GM12878 (cell line): ENCODE measurements around the gene CEP170B. TPM values are rescaled to one million over a fixed set of nuclear protein-coding genes. Genes with fewer than 3 reads are reported as not detected.

Source experiments
- ATAC-seq: fragments of 200-7000 bp; cut with Tn5 transposase; 3 replicates; pipeline ENCODE4 v1.9.1; 2020; ENCODE audit warnings: mild to moderate bottlenecking, moderate library complexity
- BruUV-seq: library from RNA; stranded (reverse); fragments of 400-500 nt; replicated peaks from 2 replicates; lab custom pipeline; 2021; lab: Mats Ljungman, UMichigan
- CTCF ChIA-PET: fragments of 300-600 bp; sonication (Branson Sonifier 250); formaldehyde crosslinking; extraction: SDS; loops from one replicate; lab custom pipeline; 2021; ENCODE audit warnings: inconsistent platforms; lab: Yijun Ruan, JAX
- POLR2A ChIA-PET: fragments of 350-600 bp; formaldehyde crosslinking; extraction: SDS; loops from one replicate; lab custom pipeline; 2021; ENCODE audit warnings: inconsistent platforms; lab: Charles Lee
- RAD21 ChIA-PET: fragments of 300-600 bp; sonication (Branson Sonifier 250); formaldehyde crosslinking; loops from one replicate; lab custom pipeline; 2023; ENCODE audit warnings: antibody characterized with exemption; ENCODE audit not compliant: unreplicated experiment; lab: Charles Lee
- SMC1A ChIA-PET: fragments of 300-600 bp; sonication (Branson Sonifier 250); formaldehyde crosslinking; loops from one replicate; lab custom pipeline; 2023; ENCODE audit not compliant: unreplicated experiment, uncharacterized antibody; lab: Charles Lee
- DNase-seq: peaks from one replicate; pipeline ENCODE4 v3.0.0-alpha.2; 2011; ENCODE audit warnings: low read depth, low spot score
- FAIRE-seq: peaks from 3 replicates; lab custom pipeline; 2011; peaks lifted over from hg19 to GRCh38; lab: Jason Lieb, UNC
- H2AFZ ChIP-seq: 2 replicates; pipeline ENCODE4 v1.6.0; 2011; ENCODE audit warnings: low read depth, low read length, control low read depth; ENCODE audit not compliant: control insufficient read depth
- H3K27ac ChIP-seq: 2 replicates; pipeline ENCODE4 v1.5.1; 2011; ENCODE audit warnings: control low read depth; ENCODE audit not compliant: control insufficient read depth, insufficient read depth
- H3K27me3 ChIP-seq, 2 experiments: replicated peaks in 1 of 2; 2 replicates each; pipeline versions ENCODE4 v1.6.0 to v1.6.1; 2011; ENCODE audit warnings: low read length in 1 of 2; ENCODE audit not compliant: control insufficient read depth in 2 of 2, insufficient read depth in 2 of 2
- H3K36me3 ChIP-seq, 2 experiments: 2 replicates each; pipeline ENCODE4 v1.5.1; 2011; ENCODE audit warnings: low read length in 1 of 2; ENCODE audit not compliant: control insufficient read depth in 2 of 2, insufficient read depth in 2 of 2
- H3K4me1 ChIP-seq: 2 replicates; pipeline ENCODE4 v1.6.1; 2011; ENCODE audit warnings: mild to moderate bottlenecking, low read length, moderate library complexity, mixed read lengths; ENCODE audit not compliant: control insufficient read depth, insufficient read depth
- H3K4me2 ChIP-seq: 2 replicates; pipeline ENCODE4 v1.6.0; 2011; ENCODE audit warnings: control low read depth; ENCODE audit not compliant: control insufficient read depth, insufficient read depth
- H3K4me3 ChIP-seq: fragments of 200-600 bp; sonication (generic); 2 replicates; pipeline ENCODE4 v1.5.1; 2016
- H3K79me2 ChIP-seq: 2 replicates; pipeline ENCODE4 v1.6.0; 2011; ENCODE audit warnings: low read length; ENCODE audit not compliant: control insufficient read depth, insufficient read depth
- H3K9ac ChIP-seq: 2 replicates; pipeline ENCODE4 v1.8.0; 2011; ENCODE audit warnings: low read length, control low read depth, mixed read lengths; ENCODE audit not compliant: control insufficient read depth, insufficient read depth
- H3K9me3 ChIP-seq: replicated peaks from 3 replicates; pipeline ENCODE4 v1.5.1; 2011; ENCODE audit warnings: mild to moderate bottlenecking, low read length; ENCODE audit not compliant: control insufficient read depth, insufficient read depth
- H4K20me1 ChIP-seq: 2 replicates; pipeline ENCODE4 v1.6.0; 2011; ENCODE audit not compliant: control insufficient read depth, insufficient read depth
- BCL3 ChIP-seq: IDR thresholded peaks from 2 replicates; pipeline ENCODE4 v1.6.1; 2011; ENCODE audit warnings: borderline replicate concordance, low read depth, mild to moderate bottlenecking, moderate library complexity, low read length; ENCODE audit not compliant: insufficient read depth, poor library complexity, severe bottlenecking
- MTA2 ChIP-seq: fragments of 450-650 bp; IDR thresholded peaks from 2 replicates; pipeline ENCODE4 v1.6.1; 2016; ENCODE audit warnings: low read depth, mild to moderate bottlenecking, moderate library complexity
- NFIC ChIP-seq: IDR thresholded peaks from 2 replicates; pipeline ENCODE4 v1.6.1; 2012; ENCODE audit warnings: low read depth, mild to moderate bottlenecking, inconsistent platforms, low read length, moderate library complexity
- NR2C2 ChIP-seq: IDR thresholded peaks from 2 replicates; pipeline ENCODE4 v1.6.1; 2011; ENCODE audit warnings: borderline replicate concordance, low read depth; ENCODE audit not compliant: control insufficient read depth, insufficient read length
- SUPT20H ChIP-seq: IDR thresholded peaks from 2 replicates; pipeline ENCODE4 v1.6.1; 2011; ENCODE audit warnings: low read depth, mild to moderate bottlenecking, low read length, moderate library complexity, borderline replicate concordance; ENCODE audit not compliant: control insufficient read depth
- TCF3 ChIP-seq: IDR thresholded peaks from 2 replicates; pipeline ENCODE4 v1.6.1; 2012; ENCODE audit warnings: low read depth, mild to moderate bottlenecking, low read length, borderline replicate concordance; ENCODE audit not compliant: insufficient read depth
- WGBS: methylation state at CpG from one replicate; pipeline ENCODE4 v1.1.6; 2016; ENCODE audit warnings: low lambda C conversion rate; ENCODE audit not compliant: insufficient replicate concordance, insufficient coverage; ENCODE audit errors: missing lambda C conversion rate; 5-methylcytosine and 5-hydroxymethylcytosine counted together
- in situ Hi-C: fragments of 300-500 bp; cut with MboI; formaldehyde crosslinking; loops from 9 replicates; pipeline ENCODE4 v1.14.3; 2018; ENCODE audit warnings: mixed read lengths
- intact Hi-C: fragments of 100-400 bp; cut with micrococcal nuclease; formaldehyde crosslinking; loops from one replicate; pipeline ENCODE4 v1.14.2; 2022; ENCODE audit not compliant: unreplicated experiment
- polyA plus RNA-seq, 11 experiments: library from polyadenylated mRNA; depleted of rRNA in 4 of 11; unstranded in 6 of 11; stranded (reverse) in 5 of 11; fragments of >200 nt; fragmentation: Nextera tagmentation in 4 of 11; fragmentation: Illumina TruSeq in 1 of 11; extraction: Ambion mirVana in 4 of 11; extraction: Trizol in 1 of 11; gene quantifications; 1 replicate in 1 of 11; 2 replicates in 10 of 11; pipeline versions ENCODE4 v1.2.1 to v1.2.3, GENCODE V29; 2011 to 2016; ENCODE audit warnings: inconsistent platforms in 2 of 11, missing spikeins in 2 of 11, low read depth in 1 of 11
- total RNA-seq, 4 experiments: library from RNA; depleted of rRNA in 3 of 4; stranded (reverse); fragments of >200 nt in 3 of 4; fragmentation: Illumina TruSeq in 1 of 4; extraction: Trizol in 1 of 4; gene quantifications; 2 replicates each; pipeline versions ENCODE4 v1.2.1 to v1.2.3, GENCODE V29; 2013 to 2021
- TF ChIP-seq, protein P1 (sequence below): IDR thresholded peaks from 2 replicates; pipeline ENCODE4 v1.6.1; 2011; ENCODE audit warnings: mild to moderate bottlenecking, low read depth, low read length, moderate library complexity; ENCODE audit not compliant: insufficient replicate concordance

The CEP170B gene
- total and polyA plus RNA-seq, 10 of the 15 experiments (the other 5 are each of a cell fraction or from before 2014, with no cell fraction given): 0.01 to 0.44 (median 0.05) TPM; not detected in 4

DNA sequence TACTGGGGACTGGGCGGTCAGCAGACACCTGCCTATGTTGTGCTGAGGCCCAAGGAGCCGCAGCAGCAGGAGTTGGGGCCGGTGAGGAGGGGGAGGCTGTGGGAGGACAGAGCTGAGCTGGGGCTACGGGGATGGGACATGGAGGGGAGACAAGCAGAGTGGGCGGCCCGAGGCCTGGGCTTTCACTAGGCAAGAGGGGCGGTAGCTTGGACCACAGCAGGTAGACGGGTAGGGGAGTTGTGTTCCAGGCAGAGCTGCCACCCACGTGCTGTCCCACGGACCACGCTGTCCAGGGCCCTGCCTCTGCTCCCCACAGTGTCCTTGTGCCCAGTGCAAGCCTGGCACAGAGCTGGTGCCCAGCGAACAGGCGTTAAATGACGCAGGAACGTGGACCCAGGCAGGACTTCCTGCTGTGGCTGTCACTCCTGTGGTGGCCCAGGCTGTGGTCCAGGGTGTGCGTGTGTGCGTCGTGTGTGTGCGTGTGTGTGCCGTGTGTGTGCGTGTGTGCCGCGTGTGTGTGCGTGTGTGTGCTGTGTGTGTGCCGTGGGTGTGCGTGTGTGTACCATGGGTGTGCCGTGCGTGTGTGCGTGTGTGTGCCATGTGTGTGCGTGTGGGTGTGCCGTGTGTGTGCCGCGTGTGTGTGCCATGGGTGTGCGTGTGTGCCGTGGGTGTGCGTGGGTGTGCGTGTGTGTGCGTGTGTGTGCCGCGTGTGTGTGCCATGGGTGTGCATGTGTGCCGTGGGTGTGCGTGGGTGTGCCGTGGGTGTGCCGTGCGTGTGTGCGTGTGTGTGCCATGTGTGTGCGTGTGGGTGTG lies 6.8 kb downstream of the CEP170B start:
- TF ChIP-seq SUPT20H: no peak
- peak; percentile 58; the same call in 1 of the 2 replicates for TF ChIP-seq NFIC
- TF ChIP-seq, protein P1, sequence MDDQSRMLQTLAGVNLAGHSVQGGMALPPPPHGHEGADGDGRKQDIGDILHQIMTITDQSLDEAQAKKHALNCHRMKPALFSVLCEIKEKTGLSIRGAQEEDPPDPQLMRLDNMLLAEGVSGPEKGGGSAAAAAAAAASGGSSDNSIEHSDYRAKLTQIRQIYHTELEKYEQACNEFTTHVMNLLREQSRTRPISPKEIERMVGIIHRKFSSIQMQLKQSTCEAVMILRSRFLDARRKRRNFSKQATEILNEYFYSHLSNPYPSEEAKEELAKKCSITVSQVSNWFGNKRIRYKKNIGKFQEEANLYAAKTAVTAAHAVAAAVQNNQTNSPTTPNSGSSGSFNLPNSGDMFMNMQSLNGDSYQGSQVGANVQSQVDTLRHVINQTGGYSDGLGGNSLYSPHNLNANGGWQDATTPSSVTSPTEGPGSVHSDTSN: peak; percentile 47
- no peak for TF ChIP-seq MTA2
- peak; percentile 27 for TF ChIP-seq NR2C2
- peak; percentile 69; the same call in 1 of the 2 replicates for TF ChIP-seq TCF3
- TF ChIP-seq BCL3: peak; percentile 96
- intact Hi-C loops (no loop called here), in situ Hi-C loops (no loop called here)
- Histone ChIP-seq H4K20me1 (no peaks in the 10 kb centered on the region; the same call in 1 of the 2 replicates), H3K27ac (no peak overlapping the region), H3K27me3 (no peaks in the 10 kb centered on the region; a peak in 3 of 4 replicates), H3K4me1 (no peaks in the 10 kb centered on the region), H3K4me2 (no peak overlapping the region), H2AFZ (no peak overlapping the region), H3K4me3 (no peak overlapping the region), H3K36me3 (no peaks in the 10 kb centered on the region), H3K9ac (no peak overlapping the region), H3K9me3 (no peaks in the 10 kb centered on the region), H3K79me2 (no peaks in the 10 kb centered on the region)
- ATAC-seq: no peak
- SMC1A ChIA-PET: no interaction called here
- FAIRE-seq: no peak
- RAD21 ChIA-PET: no interaction called here
- BruUV-seq: no TSS peak
- WGBS: 80% methylated on average over 25 of the region's 47 CpGs
- DNase-seq: no peak
- CTCF ChIA-PET: no interaction called here
- POLR2A ChIA-PET: interaction anchor here (0.5 kb wide), 1 partner anchor 50 kb away, joined by 3 read pairs; no protein-coding TSS in a partner anchor
